ENCODE measurements around the gene IGFL1.
"Not testable (repeated sequence)": the region's sequence is repeated elsewhere in the genome, so short reads cannot be mapped to it uniquely, and the experiment has no call there.

GRCh38 chr19:46243081-46243654 lies 13.6 kb downstream of the IGFL1 start:
- not testable (repeated sequence) for TF ChIP-seq CTCF, POLR2A (IDR thresholded peaks at IDR 0.05)

Data from heart left ventricle (tissue), 13 donors.